ENCODE results near the gene HINT2.

DNA sequence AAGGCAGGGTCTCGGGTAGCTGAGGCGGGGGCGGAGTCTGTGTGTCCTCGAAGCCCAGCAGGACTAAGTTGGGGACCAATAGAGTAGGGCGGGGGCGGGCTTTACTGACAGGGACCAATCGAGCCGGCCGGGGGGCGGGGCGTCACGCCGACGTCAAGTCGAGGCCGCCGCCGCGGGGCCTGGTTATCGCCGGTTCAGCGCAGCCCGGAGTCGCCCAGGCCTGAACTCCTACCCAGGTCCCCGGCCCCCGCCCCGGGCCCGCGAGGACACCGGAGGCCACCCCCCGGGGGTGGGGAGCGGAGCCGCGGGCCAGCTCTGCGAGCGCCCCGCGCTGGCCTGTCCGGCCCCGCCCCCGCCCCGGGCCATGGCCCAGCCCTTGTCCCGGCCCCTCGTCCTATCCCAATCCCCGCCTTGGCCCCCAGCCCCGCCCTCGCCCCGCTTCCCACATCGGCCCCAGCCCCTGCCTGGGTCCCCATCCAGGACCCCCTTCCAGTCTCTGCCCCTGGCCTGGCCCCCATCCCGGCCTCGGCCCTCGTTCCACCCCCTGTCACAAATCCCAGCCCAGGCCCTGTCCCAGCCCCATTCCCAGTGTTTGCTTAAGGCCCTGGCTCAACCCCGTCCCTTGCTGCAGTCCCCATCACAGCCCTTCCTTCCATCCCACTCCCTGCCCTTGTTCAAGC, 14.4 kb upstream of the HINT2 start, which contains the start of gene TMEM8B:
- no peak for TF ChIP-seq GATA2 (IDR thresholded peaks at IDR 0.05; ENCODE audit: low read depth, low read length)
- no peak for TF ChIP-seq GATA3 (IDR thresholded peaks at IDR 0.05; ENCODE audit: low read depth, low read length)
